H1 (cell line): ENCODE results near the gene CACNA2D4. TPM values are rescaled to one million over a fixed set of nuclear protein-coding genes. Genes with fewer than 3 reads are reported as not detected.

Source experiments
- CTCF ChIA-PET: fragments of 300-600 bp; sonication (Branson Sonifier 250); formaldehyde crosslinking; loops from one replicate; lab custom pipeline; 2021; ENCODE audit not compliant: partially characterized antibody; lab: Charles Lee
- POLR2A ChIA-PET: fragments of 300-600 bp; sonication (Branson Sonifier 250); formaldehyde crosslinking; loops from one replicate; lab custom pipeline; 2021; ENCODE audit warnings: inconsistent platforms; ENCODE audit not compliant: partially characterized antibody; lab: Charles Lee
- DNase-seq, 2 experiments: peaks; one replicate each; pipeline versions ENCODE4 v3.0.0 to v3.0.0-alpha.2; 2010 to 2022; ENCODE audit warnings: low spot score in 2 of 2, low read depth in 1 of 2, mixed read lengths in 1 of 2
- FAIRE-seq: peaks from 2 replicates; lab custom pipeline; 2011; peaks lifted over from hg19 to GRCh38; lab: Jason Lieb, UNC
- H2AFZ ChIP-seq: 2 replicates; pipeline ENCODE4 v1.8.1; 2012; ENCODE audit warnings: low read length, inconsistent platforms
- H2AK5ac ChIP-seq: 2 replicates; pipeline ENCODE4 v1.6.1; 2013; ENCODE audit warnings: low read depth, low read length
- H2BK120ac ChIP-seq: replicated peaks from 2 replicates; pipeline ENCODE3; 2013; ENCODE audit warnings: low read depth, low read length, inconsistent platforms
- H2BK12ac ChIP-seq: 2 replicates; pipeline ENCODE4 v1.6.1; 2013; ENCODE audit warnings: low read depth, low read length
- H2BK15ac ChIP-seq: 2 replicates; pipeline ENCODE4 v1.6.1; 2013; ENCODE audit warnings: low read length
- H2BK20ac ChIP-seq: 2 replicates; pipeline ENCODE4 v1.6.1; 2013; ENCODE audit warnings: low read length
- H2BK5ac ChIP-seq: 2 replicates; pipeline ENCODE4 v1.6.1; 2013; ENCODE audit warnings: low read depth, low read length
- H3K14ac ChIP-seq: 2 replicates; pipeline ENCODE4 v1.6.1; 2013; ENCODE audit warnings: inconsistent platforms; ENCODE audit not compliant: insufficient read length
- H3K18ac ChIP-seq: 2 replicates; pipeline ENCODE4 v1.6.1; 2013; ENCODE audit warnings: low read length; ENCODE audit errors: extremely low read depth
- H3K23ac ChIP-seq: 2 replicates; pipeline ENCODE4 v1.6.1; 2013; ENCODE audit warnings: inconsistent platforms; ENCODE audit not compliant: insufficient read length
- H3K23me2 ChIP-seq: 2 replicates; pipeline ENCODE4 v1.6.1; 2013; ENCODE audit warnings: low read depth, low read length
- H3K27ac ChIP-seq: 2 replicates; pipeline ENCODE4 v1.6.1; 2011; ENCODE audit warnings: low read depth, low read length, inconsistent platforms
- H3K27me3 ChIP-seq, 4 experiments: replicated peaks in 1 of 4; 1 replicate in 1 of 4; 2 replicates in 3 of 4; pipeline versions ENCODE4 v1.6.1 to v1.8.1; 2011 to 2013; ENCODE audit warnings: low read length in 3 of 4, mild to moderate bottlenecking in 3 of 4, inconsistent platforms in 2 of 4, mixed read lengths in 2 of 4, moderate library complexity in 1 of 4; ENCODE audit not compliant: control insufficient read depth in 3 of 4, insufficient read depth in 3 of 4; ENCODE audit errors: extremely low read depth in 1 of 4
- H3K36me3 ChIP-seq, 4 experiments: 2 replicates each; pipeline versions ENCODE4 v1.6.1 to v1.8.1; 2011 to 2013; ENCODE audit warnings: mild to moderate bottlenecking in 4 of 4, low read length in 3 of 4, moderate library complexity in 2 of 4, control low read depth in 1 of 4, inconsistent platforms in 1 of 4; ENCODE audit not compliant: insufficient read depth in 4 of 4, control insufficient read depth in 2 of 4
- H3K4ac ChIP-seq: replicated peaks from 2 replicates; pipeline ENCODE3; 2013; ENCODE audit warnings: low read length, low read depth, mixed read lengths, inconsistent platforms; ENCODE audit not compliant: insufficient read length
- H3K4me1 ChIP-seq, 4 experiments: replicated peaks in 1 of 4; 1 replicate in 1 of 4; 2 replicates in 3 of 4; pipeline versions ENCODE4 v1.6.1 to v1.8.1; 2011 to 2013; ENCODE audit warnings: low read length in 3 of 4, inconsistent platforms in 2 of 4, mixed read lengths in 1 of 4; ENCODE audit not compliant: insufficient read depth in 4 of 4, control insufficient read depth in 3 of 4
- H3K4me2 ChIP-seq, 2 experiments: 2 replicates each; pipeline versions ENCODE4 v1.6.1 to v1.8.1; 2011 to 2013; ENCODE audit warnings: low read depth in 2 of 2, low read length in 2 of 2, control low read depth in 1 of 2, inconsistent platforms in 1 of 2, mild to moderate bottlenecking in 1 of 2; ENCODE audit not compliant: insufficient read depth in 1 of 2
- H3K4me3 ChIP-seq, 4 experiments: fragments of 200-600, 300-600 bp in 1 of 4; sonication (generic), shearing (Covaris generic), sonication (Bioruptor Twin) in 1 of 4; 2 replicates each; pipeline versions ENCODE4 v1.5.1 to v1.8.1; 2011 to 2016; ENCODE audit warnings: low read length in 4 of 4, low read depth in 3 of 4, control low read depth in 2 of 4, inconsistent platforms in 2 of 4, mild to moderate bottlenecking in 2 of 4, mixed read lengths in 1 of 4, moderate library complexity in 1 of 4; ENCODE audit not compliant: insufficient read depth in 2 of 4; ENCODE audit errors: extremely low read depth in 1 of 4
- H3K56ac ChIP-seq: replicated peaks from 2 replicates; pipeline ENCODE3; 2013; ENCODE audit warnings: low read depth, mild to moderate bottlenecking, mixed read lengths, low read length, inconsistent platforms; ENCODE audit not compliant: insufficient read length
- H3K79me1 ChIP-seq: 2 replicates; pipeline ENCODE4 v1.6.1; 2013; ENCODE audit warnings: low read depth, low read length, control low read depth
- H3K79me2 ChIP-seq, 2 experiments: 2 replicates each; pipeline versions ENCODE4 v1.6.1 to v1.8.1; 2012 to 2013; ENCODE audit warnings: low read length in 2 of 2, mild to moderate bottlenecking in 2 of 2, inconsistent platforms in 1 of 2; ENCODE audit not compliant: insufficient read depth in 2 of 2, control insufficient read depth in 1 of 2
- H3K9ac ChIP-seq, 4 experiments: replicated peaks in 1 of 4; 1 replicate in 1 of 4; 2 replicates in 3 of 4; pipeline versions ENCODE4 v1.6.1 to v1.8.1; 2011 to 2013; ENCODE audit warnings: low read depth in 3 of 4, low read length in 3 of 4, control low read depth in 2 of 4, mild to moderate bottlenecking in 2 of 4, moderate library complexity in 2 of 4, inconsistent platforms in 1 of 4; ENCODE audit errors: extremely low read depth in 1 of 4
- H3K9me3 ChIP-seq, 2 experiments: 2 replicates each; pipeline versions ENCODE4 v1.6.1 to v1.8.1; 2012 to 2013; ENCODE audit warnings: mild to moderate bottlenecking in 2 of 2, moderate library complexity in 2 of 2, control low read depth in 1 of 2, inconsistent platforms in 1 of 2, low read depth in 1 of 2, low read length in 1 of 2, mixed read lengths in 1 of 2; ENCODE audit not compliant: insufficient read depth in 2 of 2
- H4K20me1 ChIP-seq, 2 experiments: replicated peaks in 1 of 2; 2 replicates each; pipeline versions ENCODE3 to v1.8.1; 2011 to 2013; ENCODE audit warnings: inconsistent platforms in 2 of 2, low read length in 2 of 2, mild to moderate bottlenecking in 1 of 2; ENCODE audit not compliant: insufficient read depth in 2 of 2, control insufficient read depth in 1 of 2
- H4K5ac ChIP-seq: 2 replicates; pipeline ENCODE4 v1.6.1; 2013; ENCODE audit warnings: low read length, low read depth, mixed read lengths, inconsistent platforms; ENCODE audit not compliant: insufficient read length
- H4K8ac ChIP-seq: 2 replicates; pipeline ENCODE4 v1.8.0; 2013; ENCODE audit warnings: mild to moderate bottlenecking, moderate library complexity, low read length, inconsistent platforms; ENCODE audit not compliant: insufficient read depth; ENCODE audit errors: extremely low read depth
- H4K91ac ChIP-seq: replicated peaks from 2 replicates; pipeline ENCODE3; 2013; ENCODE audit warnings: low read length, mixed read lengths, inconsistent platforms; ENCODE audit not compliant: insufficient read length
- ATF3 ChIP-seq: IDR thresholded peaks from 2 replicates; pipeline ENCODE4 v1.6.1; 2011; ENCODE audit warnings: low read depth, mild to moderate bottlenecking, low read length; ENCODE audit not compliant: insufficient read depth
- CHD1 ChIP-seq: IDR thresholded peaks from 2 replicates; pipeline ENCODE4 v1.6.1; 2012; ENCODE audit warnings: low read depth, low read length, improper control_type of control experiment
- CREB1 ChIP-seq: IDR thresholded peaks from 2 replicates; pipeline ENCODE4 v1.6.1; 2012; ENCODE audit warnings: inconsistent platforms
- EZH2 ChIP-seq: fragments of 200-600 bp; sonication (generic); IDR thresholded peaks from 2 replicates; pipeline ENCODE4 v1.7.1; 2012; ENCODE audit warnings: low read depth, mild to moderate bottlenecking, moderate library complexity, low read length, inconsistent platforms; ENCODE audit not compliant: severe bottlenecking
- HDAC6 ChIP-seq: IDR thresholded peaks from one replicate; pipeline ENCODE4 v1.7.1; 2012; ENCODE audit warnings: low read depth, mild to moderate bottlenecking, inconsistent platforms, low read length, moderate library complexity
- JUN ChIP-seq: IDR thresholded peaks from 2 replicates; pipeline ENCODE4 v1.6.1; 2011; ENCODE audit warnings: low read depth, mild to moderate bottlenecking, improper control_type of control experiment, low read length
- KDM4A ChIP-seq: IDR thresholded peaks from one replicate; pipeline ENCODE4 v1.7.1; 2012; ENCODE audit warnings: low read depth, mild to moderate bottlenecking, moderate library complexity, low read length, inconsistent platforms; ENCODE audit not compliant: severe bottlenecking
- RNF2 ChIP-seq: fragments of 200-900, 300-1000 bp; sonication (generic); IDR thresholded peaks from 2 replicates; pipeline ENCODE4 v1.7.1; 2016; ENCODE audit warnings: borderline replicate concordance, low read depth, mild to moderate bottlenecking, antibody characterized with exemption, low read length; ENCODE audit not compliant: poor library complexity, severe bottlenecking; ENCODE audit errors: missing control alignments
- SIN3A ChIP-seq, 2 experiments: IDR thresholded peaks in 1 of 2; conservative IDR thresholded peaks in 1 of 2; 2 replicates each; pipeline ENCODE4 v1.6.1; 2011 to 2012; ENCODE audit warnings: low read length in 2 of 2, improper control_type of control experiment in 1 of 2, low read depth in 1 of 2, mild to moderate bottlenecking in 1 of 2
- SIRT6 ChIP-seq: IDR thresholded peaks from one replicate; pipeline ENCODE4 v1.7.1; 2012; ENCODE audit warnings: low read length, inconsistent platforms
- WGBS, 2 experiments: shearing (Covaris generic) in 1 of 2; methylation state at CpG; one replicate each; pipeline versions ENCODE4 v1.1.6 to v1.1.7; 2013 to 2015; ENCODE audit warnings: low lambda C conversion rate in 2 of 2, mixed read lengths in 2 of 2, inconsistent platforms in 1 of 2, low coverage in 1 of 2, missing lambda C conversion rate in 1 of 2; ENCODE audit not compliant: insufficient replicate concordance in 2 of 2, insufficient coverage in 1 of 2, insufficient read length in 1 of 2; ENCODE audit errors: extremely low coverage in 1 of 2, missing lambda C conversion rate in 1 of 2; 5-methylcytosine and 5-hydroxymethylcytosine counted together
- polyA plus RNA-seq, 7 experiments: library from polyadenylated mRNA; depleted of rRNA in 3 of 7; stranded (reverse) in 5 of 7; unstranded in 2 of 7; fragments of >200 nt in 5 of 7; fragments of 200-250 nt in 2 of 7; gene quantifications; 1 replicate in 5 of 7; 2 replicates in 1 of 7; 4 replicates in 1 of 7; pipeline versions ENCODE4 v1.2.1 to v1.2.3, GENCODE V29; 2011 to 2013; ENCODE audit warnings: missing spikeins in 2 of 7, mixed read lengths in 2 of 7
- total RNA-seq: library from RNA; stranded (reverse); fragmentation: NEBNext Ultra II Directional; extraction: Animal tissue kit (Norgen Biotek cat#: 25700); gene quantifications from 2 replicates; pipeline ENCODE4 v1.2.1, GENCODE V29; 2021

The CACNA2D4 gene
- total and polyA plus RNA-seq, 2 of the 8 experiments (the other 6 are each of a cell fraction or from before 2014, with no cell fraction given): 0.44 to 0.88 TPM

GRCh38 chr12:1820191-1820895 is 98.1 kb downstream of the CACNA2D4 start, which contains the start of gene LRTM2:
LRTM2 (plus strand) TSS chr12:1820565; CDS start chr12:1828149, 7,584 bp downstream.
- no peak for FAIRE-seq
- peaks cover 0 to 3% of the 10 kb centered on the region in 2 experiments; a peak in 2 of 4 replicates for H3K9me3 ChIP-seq
- no peak within 1 kb of the TSS for H2BK5ac ChIP-seq
- H3K4me1 ChIP-seq: peaks cover 0 to 21% (median 8%) of the 10 kb centered on the region in 4 experiments; a peak in 5 of 7 replicates
- H3K27ac ChIP-seq: no peak within 1 kb of the TSS
- peak within 1 kb of the TSS; percentile 65; the same call in 1 of the 2 replicates for H2BK15ac ChIP-seq
- 0 out of 2 replicates have a peak within 1 kb of the TSS, but pooled peaks have one; percentile 82 for H2AK5ac ChIP-seq
- H3K23ac ChIP-seq: no peak within 1 kb of the TSS
- H3K4me3 ChIP-seq: peak within 1 kb of the TSS; percentile 1 to 54 (median 27); a peak in 5 of 8 replicates
- peaks cover 9 to 34% (median 32%) of the 10 kb centered on the region in 4 experiments for H3K27me3 ChIP-seq
- peak within 1 kb of the TSS; percentile 54 to 69 for H3K4me2 ChIP-seq
- no peak within 1 kb of the TSS for H2BK120ac ChIP-seq
- H3K79me2 ChIP-seq: no peaks in the 10 kb centered on the region
- 29% methylated on average over 25 of the region's 34 CpGs; no CpG with 5 or more reads in 1 of the 2 experiments for WGBS, 2 experiments
- no peak for DNase-seq
- POLR2A ChIA-PET: interaction anchor here (1.6 to 2.7 kb wide), 2 partner anchors 14 to 22 kb away, joined by 3 to 7 read pairs; no protein-coding TSS in a partner anchor
- no peak within 1 kb of the TSS for H4K5ac ChIP-seq
- H3K36me3 ChIP-seq: no peaks in the 10 kb centered on the region
- no peak within 1 kb of the TSS for H3K14ac ChIP-seq
- no peak within 1 kb of the TSS for H2BK12ac ChIP-seq
- H4K20me1 ChIP-seq: peaks cover 0 to 2% of the 10 kb centered on the region in 2 experiments
- H4K8ac ChIP-seq: peak within 1 kb of the TSS; percentile 35; the same call in 1 of the 2 replicates
- no peak within 1 kb of the TSS for H2AFZ ChIP-seq
- no peak within 1 kb of the TSS for H3K9ac ChIP-seq
- no peaks in the 10 kb centered on the region; the same call in 1 of the 2 replicates for H3K23me2 ChIP-seq
- CTCF ChIA-PET: interaction anchor here (0.9 to 2.3 kb wide), 3 partner anchors 25 to 167 kb away, joined by 3 to 7 read pairs (median 3); no protein-coding TSS in a partner anchor
- H3K4ac ChIP-seq: peak within 1 kb of the TSS; percentile 53
- no peak within 1 kb of the TSS for H4K91ac ChIP-seq
- no peaks in the 10 kb centered on the region for H3K79me1 ChIP-seq
- H3K18ac ChIP-seq: no peak within 1 kb of the TSS; the same call in 1 of the 2 replicates
- H2BK20ac ChIP-seq: no peak within 1 kb of the TSS
- no peak within 1 kb of the TSS for H3K56ac ChIP-seq
- TF ChIP-seq CREB1 (no peak), JUN (no peak), HDAC6 (no peak), ATF3 (no peak), EZH2 (peak; percentile 34), SIN3A (conservative IDR thresholded peaks at IDR 0.05 in 1 of 2, IDR thresholded peaks at IDR 0.05 in 1 of 2; ENCODE audit: low read depth in 1 of 2, low read length in 2 of 2) (peak in 1 of 2 experiments; percentile 55; a peak in 2 of 4 replicates), KDM4A (peak; percentile 52), RNF2 (no peak), CHD1 (no peak), SIRT6 (no peak)
